Measurements from ENCODE around the gene SLC19A1. TPM values are rescaled to one million over a fixed set of nuclear protein-coding genes. Genes with fewer than 3 reads are reported as not detected.

Gene SLC19A1
- polyA plus RNA-seq, 3 donors: 25.0 to 53.0 (median 39.9) TPM

DNA sequence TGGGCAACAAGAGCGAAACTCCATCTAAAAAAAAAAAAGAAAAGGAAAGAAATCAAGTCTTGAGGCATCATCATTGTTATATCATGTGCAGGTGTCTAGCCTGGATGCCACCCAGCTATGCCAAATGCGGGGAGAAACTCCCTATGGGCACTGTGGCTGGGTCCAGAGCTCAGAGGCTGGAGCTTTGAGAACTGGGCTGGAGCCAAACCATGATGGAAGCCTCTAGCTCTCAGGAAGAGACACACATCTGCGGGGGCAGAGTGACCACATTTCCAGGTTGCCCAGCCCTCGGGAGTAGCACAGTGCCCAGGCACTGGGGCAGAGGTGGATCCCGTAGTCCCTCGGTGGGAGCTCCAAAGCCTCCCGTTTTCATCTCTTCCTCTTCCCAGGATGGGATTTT is 78.4 kb downstream of the SLC19A1 start:
- Mint-ChIP-seq H3K27me3 (ENCODE audit: low read depth in 3 of 3) (peaks cover 4 to 19% (median 17%) of the 10 kb centered on the region in 3 donors), H3K36me3 (no peaks in the 10 kb centered on the region), H3K9me3 (peaks cover 0 to 18% (median 8%) of the 10 kb centered on the region in 7 donors), H3K27ac (no peak overlapping the region), H3K4me1 (no peaks in the 10 kb centered on the region), H3K4me3 (no peak overlapping the region)
- intact Hi-C loops (cut with micrococcal nuclease): no loop called here
- H3K79me2 ChIP-seq (ENCODE audit: insufficient read depth, low read length): no peaks in the 10 kb centered on the region
- no peak overlapping the region for H3K4me2 ChIP-seq (replicated peaks; ENCODE audit: extremely low read depth, low read length, poor library complexity, severe bottlenecking)
- H3K27me3 ChIP-seq (ENCODE audit: control insufficient read depth in 2 of 2, insufficient read depth in 2 of 2, low read length in 2 of 2): no peaks in the 10 kb centered on the region
- no peaks in the 10 kb centered on the region for H3K36me3 ChIP-seq (replicated peaks in 1 of 2; ENCODE audit: control insufficient read depth in 1 of 2, insufficient read depth in 2 of 2, low read length in 2 of 2)
- no peak overlapping the region for H3K4me3 ChIP-seq (replicated peaks in 1 of 3; ENCODE audit: low read depth in 2 of 3, low read length in 3 of 3)
- no peak overlapping the region for H2AFZ ChIP-seq (ENCODE audit: insufficient read depth, low read depth, low read length, poor library complexity, severe bottlenecking)
- no peaks in the 10 kb centered on the region for H3K4me1 ChIP-seq (ENCODE audit: control insufficient read depth in 1 of 2, insufficient read depth in 2 of 2, low read length in 2 of 2)
- peaks cover 0 to 3% of the 10 kb centered on the region in 2 donors for H3K9me3 ChIP-seq (replicated peaks in 1 of 2; ENCODE audit: control insufficient read depth in 1 of 2, insufficient read depth in 1 of 2, low read length in 2 of 2)
- no peak overlapping the region for H3K9ac ChIP-seq (ENCODE audit: insufficient read depth, low read length, poor library complexity, severe bottlenecking)
- H3K27ac ChIP-seq (ENCODE audit: low read depth in 1 of 2, low read length in 2 of 2): no peak overlapping the region
- TF ChIP-seq, protein P1, sequence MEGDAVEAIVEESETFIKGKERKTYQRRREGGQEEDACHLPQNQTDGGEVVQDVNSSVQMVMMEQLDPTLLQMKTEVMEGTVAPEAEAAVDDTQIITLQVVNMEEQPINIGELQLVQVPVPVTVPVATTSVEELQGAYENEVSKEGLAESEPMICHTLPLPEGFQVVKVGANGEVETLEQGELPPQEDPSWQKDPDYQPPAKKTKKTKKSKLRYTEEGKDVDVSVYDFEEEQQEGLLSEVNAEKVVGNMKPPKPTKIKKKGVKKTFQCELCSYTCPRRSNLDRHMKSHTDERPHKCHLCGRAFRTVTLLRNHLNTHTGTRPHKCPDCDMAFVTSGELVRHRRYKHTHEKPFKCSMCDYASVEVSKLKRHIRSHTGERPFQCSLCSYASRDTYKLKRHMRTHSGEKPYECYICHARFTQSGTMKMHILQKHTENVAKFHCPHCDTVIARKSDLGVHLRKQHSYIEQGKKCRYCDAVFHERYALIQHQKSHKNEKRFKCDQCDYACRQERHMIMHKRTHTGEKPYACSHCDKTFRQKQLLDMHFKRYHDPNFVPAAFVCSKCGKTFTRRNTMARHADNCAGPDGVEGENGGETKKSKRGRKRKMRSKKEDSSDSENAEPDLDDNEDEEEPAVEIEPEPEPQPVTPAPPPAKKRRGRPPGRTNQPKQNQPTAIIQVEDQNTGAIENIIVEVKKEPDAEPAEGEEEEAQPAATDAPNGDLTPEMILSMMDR (IDR thresholded peaks at IDR 0.05): no peak
- WGBS (ENCODE audit: insufficient coverage): 84% methylated on average over 3 of the region's 7 CpGs
- DNase-seq: no peak
- no peaks in the 10 kb centered on the region for H4K20me1 ChIP-seq (ENCODE audit: insufficient read depth, low read length)

DNA sequence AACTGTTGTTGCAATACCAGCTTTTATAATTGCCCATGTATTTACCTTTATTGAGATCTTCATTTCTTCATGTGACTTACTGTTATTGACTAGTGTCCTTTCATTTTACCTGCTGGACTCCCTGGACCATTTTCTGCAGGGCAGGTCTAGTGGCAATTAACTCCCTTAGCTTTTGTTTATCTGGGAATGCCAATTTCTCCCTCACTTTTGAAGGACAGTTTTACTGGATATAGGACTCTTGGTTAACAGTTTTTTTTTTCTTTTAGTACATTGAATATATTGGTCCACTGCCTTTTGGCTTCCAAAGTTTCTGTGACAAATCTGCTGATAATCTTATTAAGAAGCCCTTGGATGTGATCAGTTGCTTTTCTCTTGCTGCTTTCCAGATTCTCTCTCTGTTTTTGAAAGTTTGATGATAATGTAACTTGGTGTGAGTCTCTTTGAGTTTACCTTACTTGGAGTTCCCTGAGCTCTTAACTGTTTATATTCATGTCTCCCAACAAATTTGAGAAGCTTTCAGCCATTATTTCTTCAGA is 80.4 kb downstream of the SLC19A1 start:
- no peaks in the 10 kb centered on the region for H3K27me3 ChIP-seq (ENCODE audit: control insufficient read depth in 2 of 2, insufficient read depth in 2 of 2, low read length in 2 of 2)

More for the DNA sequence above, 80.4 kb downstream of the SLC19A1 start:
- H3K9me3 Mint-ChIP-seq: peaks cover 0 to 18% (median 8%) of the 10 kb centered on the region in 7 donors
- Histone ChIP-seq H3K36me3 (replicated peaks in 1 of 2; ENCODE audit: control insufficient read depth in 1 of 2, insufficient read depth in 2 of 2, low read length in 2 of 2) (no peaks in the 10 kb centered on the region), H3K79me2 (ENCODE audit: insufficient read depth, low read length) (no peaks in the 10 kb centered on the region), H3K4me1 (ENCODE audit: control insufficient read depth in 1 of 2, insufficient read depth in 2 of 2, low read length in 2 of 2) (no peaks in the 10 kb centered on the region), H3K4me3 (replicated peaks in 1 of 3; ENCODE audit: low read depth in 2 of 3, low read length in 3 of 3) (no peak overlapping the region), H3K27ac (ENCODE audit: low read depth in 1 of 2, low read length in 2 of 2) (no peak overlapping the region), H2AFZ (ENCODE audit: insufficient read depth, low read depth, low read length, poor library complexity, severe bottlenecking) (no peak overlapping the region), H3K4me2 (replicated peaks; ENCODE audit: extremely low read depth, low read length, poor library complexity, severe bottlenecking) (no peak overlapping the region), H4K20me1 (ENCODE audit: insufficient read depth, low read length) (no peaks in the 10 kb centered on the region), H3K9me3 (replicated peaks in 1 of 2; ENCODE audit: control insufficient read depth in 1 of 2, insufficient read depth in 1 of 2, low read length in 2 of 2) (peaks cover 0 to 3% of the 10 kb centered on the region in 2 donors), H3K9ac (ENCODE audit: insufficient read depth, low read length, poor library complexity, severe bottlenecking) (no peak overlapping the region)
- H3K4me1 Mint-ChIP-seq: no peaks in the 10 kb centered on the region
- peaks cover 5 to 22% (median 14%) of the 10 kb centered on the region in 3 donors for H3K27me3 Mint-ChIP-seq (ENCODE audit: low read depth in 3 of 3)
- H3K4me3 Mint-ChIP-seq: no peak overlapping the region
- H3K27ac Mint-ChIP-seq: no peak overlapping the region
- no peaks in the 10 kb centered on the region for H3K36me3 Mint-ChIP-seq
- TF ChIP-seq, protein P1 (IDR thresholded peaks at IDR 0.05): no peak
- intact Hi-C loops (cut with micrococcal nuclease): no loop called here
- no peak for DNase-seq
